ENCODE data around the gene APRT. TPM values are rescaled to one million over a fixed set of nuclear protein-coding genes. Genes with fewer than 3 reads are reported as not detected.
A peak's percentile ranks its signal among the peaks of the same experiment; 100 is the strongest.

The APRT gene
- total RNA-seq, 6 donors from 2014 or later: 76.5 to 147 (median 124) TPM

GRCh38 chr16:88807626-88808453, 3.9 kb downstream of the APRT start:
- H3K4me1 ChIP-seq: peaks cover 36 to 57% (median 41%) of the 10 kb centered on the region in 4 donors
- no peak overlapping the region for H3K27ac ChIP-seq
- H3K27me3 ChIP-seq: no peaks in the 10 kb centered on the region
- 90 to 92% methylated on average over 17 to 26 of the region's 26 CpGs for WGBS, 2 donors
- H3K36me3 ChIP-seq: peaks cover 0 to 22% (median 10%) of the 10 kb centered on the region in 4 donors
- DNase-seq (peak in 1 of 2 donors; percentile 65), ATAC-seq (ENCODE audit: low FRiP score in 2 of 2) (no peak)
- no peak for TF ChIP-seq CTCF (IDR thresholded peaks at IDR 0.05)
- TF ChIP-seq EP300 (IDR thresholded peaks at IDR 0.05): no peak
- TF ChIP-seq POLR2A (IDR thresholded peaks at IDR 0.05): no peak
- no peak for TF ChIP-seq POLR2AphosphoS5 (IDR thresholded peaks at IDR 0.05)
- no peaks in the 10 kb centered on the region for H3K9me3 ChIP-seq
- no peak overlapping the region for H3K4me3 ChIP-seq

- DNase-seq (peak in 1 of 2 donors; percentile 83), ATAC-seq (ENCODE audit: low FRiP score in 2 of 2) (no peak)
- Histone ChIP-seq H3K9me3 (no peaks in the 10 kb centered on the region), H3K4me1 (peaks cover 35 to 57% (median 36%) of the 10 kb centered on the region in 4 donors), H3K27ac (no peak overlapping the region), H3K4me3 (no peak overlapping the region), H3K36me3 (peaks cover 0 to 22% (median 10%) of the 10 kb centered on the region in 4 donors), H3K27me3 (no peaks in the 10 kb centered on the region)
- no peak for TF ChIP-seq CTCF (IDR thresholded peaks at IDR 0.05)
- no peak for TF ChIP-seq POLR2A (IDR thresholded peaks at IDR 0.05)
- no peak for TF ChIP-seq POLR2AphosphoS5 (IDR thresholded peaks at IDR 0.05)
- TF ChIP-seq EP300 (IDR thresholded peaks at IDR 0.05): no peak
- 93 to 100% methylated on average over 1 to 24 of the region's 24 CpGs for WGBS, 2 donors
These were observed 4.5 kb downstream of the APRT start for GRCh38 chr16:88807142-88807625.

- Histone ChIP-seq H3K27me3 (no peaks in the 10 kb centered on the region), H3K36me3 (peaks cover 0 to 22% (median 10%) of the 10 kb centered on the region in 4 donors), H3K4me1 (peaks cover 32 to 57% (median 36%) of the 10 kb centered on the region in 4 donors), H3K4me3 (no peak overlapping the region), H3K27ac (no peak overlapping the region), H3K9me3 (no peaks in the 10 kb centered on the region)
- ATAC-seq (ENCODE audit: low FRiP score in 2 of 2) (no peak), DNase-seq (peak in 1 of 2 donors; percentile 85)
- 87 to 93% methylated on average over 6 to 26 of the region's 27 CpGs for WGBS, 2 donors
- TF ChIP-seq POLR2A (IDR thresholded peaks at IDR 0.05) (no peak), POLR2AphosphoS5 (IDR thresholded peaks at IDR 0.05) (no peak), EP300 (IDR thresholded peaks at IDR 0.05) (no peak), CTCF (IDR thresholded peaks at IDR 0.05) (no peak)
These were observed 5.1 kb downstream of the APRT start for GRCh38 chr16:88806491-88807111.

- H3K27ac ChIP-seq: no peak overlapping the region
- no peaks in the 10 kb centered on the region for H3K9me3 ChIP-seq
- H3K4me3 ChIP-seq: no peak overlapping the region
- H3K27me3 ChIP-seq: no peaks in the 10 kb centered on the region
- H3K36me3 ChIP-seq: peaks cover 0 to 22% (median 10%) of the 10 kb centered on the region in 4 donors
- 93 to 96% methylated on average over 18 to 21 of the region's 21 CpGs for WGBS, 2 donors
- ATAC-seq (ENCODE audit: low FRiP score in 2 of 2) (no peak), DNase-seq (peak in 1 of 2 donors; percentile 85)
- peaks cover 28 to 54% (median 33%) of the 10 kb centered on the region in 4 donors for H3K4me1 ChIP-seq
- no peak for TF ChIP-seq POLR2A (IDR thresholded peaks at IDR 0.05)
- no peak for TF ChIP-seq POLR2AphosphoS5 (IDR thresholded peaks at IDR 0.05)
- TF ChIP-seq CTCF (IDR thresholded peaks at IDR 0.05): no peak
- no peak for TF ChIP-seq EP300 (IDR thresholded peaks at IDR 0.05)
These were observed 5.8 kb downstream of the APRT start for GRCh38 chr16:88805887-88806393.
